Neural cell (in vitro differentiated cells): Measurements from ENCODE around the gene CRYM.

Experiments used
- TAF1 ChIP-seq: IDR thresholded peaks from 2 replicates; pipeline ENCODE4 v1.6.1; 2012; ENCODE audit warnings: low read depth
- TF ChIP-seq, protein P1 (sequence below): fragments of 450-650 bp; IDR thresholded peaks from 2 replicates; pipeline ENCODE4 v1.5.1; 2014; ENCODE audit warnings: antibody characterized with exemption, mild to moderate bottlenecking, moderate library complexity; ENCODE audit not compliant: poor library complexity, severe bottlenecking

- TF ChIP-seq TAF1 = no peak
- TF ChIP-seq, protein P1, sequence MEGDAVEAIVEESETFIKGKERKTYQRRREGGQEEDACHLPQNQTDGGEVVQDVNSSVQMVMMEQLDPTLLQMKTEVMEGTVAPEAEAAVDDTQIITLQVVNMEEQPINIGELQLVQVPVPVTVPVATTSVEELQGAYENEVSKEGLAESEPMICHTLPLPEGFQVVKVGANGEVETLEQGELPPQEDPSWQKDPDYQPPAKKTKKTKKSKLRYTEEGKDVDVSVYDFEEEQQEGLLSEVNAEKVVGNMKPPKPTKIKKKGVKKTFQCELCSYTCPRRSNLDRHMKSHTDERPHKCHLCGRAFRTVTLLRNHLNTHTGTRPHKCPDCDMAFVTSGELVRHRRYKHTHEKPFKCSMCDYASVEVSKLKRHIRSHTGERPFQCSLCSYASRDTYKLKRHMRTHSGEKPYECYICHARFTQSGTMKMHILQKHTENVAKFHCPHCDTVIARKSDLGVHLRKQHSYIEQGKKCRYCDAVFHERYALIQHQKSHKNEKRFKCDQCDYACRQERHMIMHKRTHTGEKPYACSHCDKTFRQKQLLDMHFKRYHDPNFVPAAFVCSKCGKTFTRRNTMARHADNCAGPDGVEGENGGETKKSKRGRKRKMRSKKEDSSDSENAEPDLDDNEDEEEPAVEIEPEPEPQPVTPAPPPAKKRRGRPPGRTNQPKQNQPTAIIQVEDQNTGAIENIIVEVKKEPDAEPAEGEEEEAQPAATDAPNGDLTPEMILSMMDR = no peak
Measured at GRCh38 chr16:21262779-21263639, 15.1 kb downstream of the CRYM start.
